ENCODE results near the gene RPL38. TPM values are rescaled to one million over a fixed set of nuclear protein-coding genes. Genes with fewer than 3 reads are reported as not detected.

The RPL38 gene
- total RNA-seq (100 to 1,000 TPM; 345 to 563 TPM), polyA plus RNA-seq (ENCODE audit: insufficient read depth, low read depth, low replicate concordance) (1,788 TPM)
- long read RNA-seq, donor 1, transcript RPL38-206 (4 exons, 532 nt), result minor isoform, 95 of 1,970 reads
- long read RNA-seq, donor 1, transcript RPL38-201 (5 exons, 1,170 nt), result major isoform, 1,288 of 1,970 reads
- long read RNA-seq, donor 1, transcript RPL38-202 (5 exons, 431 nt), result minor isoform, 161 of 1,970 reads
- long read RNA-seq, donor 1, transcript RPL38-207 (4 exons, 429 nt), result minor isoform, 85 of 1,970 reads
- long read RNA-seq, donor 1, partial matches to known transcripts, result 207 of 1,970 reads
- long read RNA-seq, donor 1, other reads (novel, unspliced or antisense), result 116 of 1,970 reads
- long read RNA-seq, donor 2, transcript RPL38-206 (4 exons, 532 nt), result minor isoform, 45 of 1,335 reads
- long read RNA-seq, donor 2, transcript RPL38-201 (5 exons, 1,170 nt), result major isoform, 902 of 1,335 reads
- long read RNA-seq, donor 2, transcript RPL38-202 (5 exons, 431 nt), result minor isoform, 133 of 1,335 reads
- long read RNA-seq, donor 2, transcript RPL38-207 (4 exons, 429 nt), result minor isoform, 76 of 1,335 reads
- long read RNA-seq, donor 2, partial matches to known transcripts, result 115 of 1,335 reads
- long read RNA-seq, donor 2, other reads (novel, unspliced or antisense), result 51 of 1,335 reads

- no peaks in the 10 kb centered on the region for H3K9me3 ChIP-seq
- DNase-seq, result peak; percentile 99
- H3K27ac ChIP-seq, result peak within 1 kb of the TSS; percentile 83 to 84
- H3K27me3 ChIP-seq, result no peaks in the 10 kb centered on the region
- intact Hi-C loops (cut with DNase I; ENCODE audit: low total_unique reads), result loop anchor here (10.0 kb wide), 1 partner anchor 161 kb away; the partner anchor contains the start of genes BTBD17 and GPR142
- H3K36me3 ChIP-seq (ENCODE audit: low read depth, missing control alignments), result no peaks in the 10 kb centered on the region
- peak; percentile 99 to 100 (median 99) for TF ChIP-seq CTCF (IDR thresholded peaks at IDR 0.05)
- TF ChIP-seq POLR2A (IDR thresholded peaks at IDR 0.05), result peak; percentile 39
- H3K4me1 ChIP-seq, result peaks cover 20% of the 10 kb centered on the region
- 1 to 2% methylated on average over 26 to 53 of the region's 53 CpGs for WGBS, 2 donors
- peak within 1 kb of the TSS; percentile 89 to 93 for H3K4me3 ChIP-seq
These were observed at the start of gene RPL38 for GRCh38 chr17:74203439-74204240. Gene RPL38, plus strand, starts transcription at chr17:74203678. Its CDS starts 278 bp downstream, at chr17:74203956.

- 88 to 94% methylated on average over 11 of the region's 11 CpGs for WGBS, 2 donors
- no peak for DNase-seq
- H3K4me1 ChIP-seq, result no peaks in the 10 kb centered on the region
- H3K27ac ChIP-seq, result no peak overlapping the region
- no peaks in the 10 kb centered on the region for H3K27me3 ChIP-seq
- intact Hi-C loops (cut with DNase I; ENCODE audit: low total_unique reads), result no loop called here
- TF ChIP-seq CTCF (IDR thresholded peaks at IDR 0.05), result no peak
- TF ChIP-seq POLR2A (IDR thresholded peaks at IDR 0.05), result no peak
- no peaks in the 10 kb centered on the region for H3K9me3 ChIP-seq
- no peak overlapping the region for H3K4me3 ChIP-seq
- no peaks in the 10 kb centered on the region for H3K36me3 ChIP-seq (ENCODE audit: low read depth, missing control alignments)
These were observed 49.6 kb upstream of the RPL38 start for GRCh38 chr17:74153821-74154430.

- H3K27me3 ChIP-seq, result no peaks in the 10 kb centered on the region
- intact Hi-C loops (cut with DNase I; ENCODE audit: low total_unique reads), result no loop called here
- H3K9me3 ChIP-seq, result no peaks in the 10 kb centered on the region
- no peak overlapping the region for H3K4me3 ChIP-seq
- WGBS, 2 donors, result 89 to 91% methylated on average over 6 of the region's 6 CpGs
- H3K4me1 ChIP-seq, result no peaks in the 10 kb centered on the region
- DNase-seq, result no peak
- H3K36me3 ChIP-seq (ENCODE audit: low read depth, missing control alignments), result no peaks in the 10 kb centered on the region
- no peak overlapping the region for H3K27ac ChIP-seq
- TF ChIP-seq POLR2A (IDR thresholded peaks at IDR 0.05), result no peak
- TF ChIP-seq CTCF (IDR thresholded peaks at IDR 0.05), result no peak
These were observed 46.6 kb upstream of the RPL38 start for GRCh38 chr17:74156878-74157277.

GRCh38 chr17:74157366-74157765, 46.1 kb upstream of the RPL38 start:
- no peaks in the 10 kb centered on the region for H3K27me3 ChIP-seq
- no peak for DNase-seq
- intact Hi-C loops (cut with DNase I; ENCODE audit: low total_unique reads), result no loop called here
- TF ChIP-seq POLR2A (IDR thresholded peaks at IDR 0.05), result no peak
- no peak for TF ChIP-seq CTCF (IDR thresholded peaks at IDR 0.05)
- H3K4me1 ChIP-seq, result no peaks in the 10 kb centered on the region
- WGBS, 2 donors, result 89 to 98% methylated on average over 9 of the region's 9 CpGs
- H3K4me3 ChIP-seq, result no peak overlapping the region
- H3K27ac ChIP-seq, result no peak overlapping the region
- H3K9me3 ChIP-seq, result no peaks in the 10 kb centered on the region
- no peaks in the 10 kb centered on the region for H3K36me3 ChIP-seq (ENCODE audit: low read depth, missing control alignments)

All from testis (tissue), 5 donors.